Naive thymus-derived CD4-positive, alpha-beta T cell (primary cell): ENCODE measurements around the gene ART3. TPM values are rescaled to one million over a fixed set of nuclear protein-coding genes. Genes with fewer than 3 reads are reported as not detected.

Source experiments
- ATAC-seq: fragments of 150-1000 bp; cut with Tn5 transposase; 2 replicates; pipeline ENCODE4 v1.10.0; 2021; ENCODE audit warnings: mild to moderate bottlenecking, moderate library complexity
- CTCF ChIA-PET: fragments of 350-600 bp; sonication (Branson Sonifier 250); formaldehyde crosslinking; loops from one replicate; lab custom pipeline; 2021; ENCODE audit warnings: antibody characterized with exemption; lab: Charles Lee
- POLR2A ChIA-PET: fragments of 350-600 bp; sonication (Branson Sonifier 250); formaldehyde crosslinking; loops from one replicate; lab custom pipeline; 2021; ENCODE audit warnings: antibody characterized with exemption, inconsistent platforms; lab: Charles Lee
- DNase-seq, 9 donors: peaks; one replicate each; pipeline versions ENCODE4 v3.0.0 to v3.0.0-alpha.2; 2020 to 2022; ENCODE audit warnings: mixed read lengths in 1 of 9
- H3K27ac ChIP-seq: one replicate; pipeline ENCODE4 v1.7.0; 2013; ENCODE audit warnings: mild to moderate bottlenecking, low read depth, low read length, moderate library complexity
- H3K27me3 ChIP-seq, 2 donors: one replicate each; pipeline ENCODE4 v1.7.0; 2013; ENCODE audit warnings: low read length in 2 of 2, mild to moderate bottlenecking in 2 of 2, moderate library complexity in 2 of 2; ENCODE audit not compliant: control insufficient read depth in 2 of 2, insufficient read depth in 2 of 2
- H3K36me3 ChIP-seq, 3 experiments: 1 replicate in 2 of 3; 2 replicates in 1 of 3; pipeline ENCODE4 v1.7.0; 2013; ENCODE audit warnings: low read length in 3 of 3, mild to moderate bottlenecking in 3 of 3, moderate library complexity in 1 of 3; ENCODE audit not compliant: insufficient read depth in 3 of 3, control insufficient read depth in 2 of 3
- H3K4me1 ChIP-seq, 2 donors: one replicate each; pipeline ENCODE4 v1.7.0; 2013; ENCODE audit warnings: low read length in 2 of 2, mild to moderate bottlenecking in 2 of 2, moderate library complexity in 1 of 2; ENCODE audit not compliant: control insufficient read depth in 2 of 2, insufficient read depth in 2 of 2
- H3K4me3 ChIP-seq: 2 replicates; pipeline ENCODE4 v1.7.0; 2013; ENCODE audit warnings: mild to moderate bottlenecking, low read length
- H3K9me3 ChIP-seq, 3 experiments: 1 replicate in 2 of 3; 2 replicates in 1 of 3; pipeline ENCODE4 v1.7.0; 2013; ENCODE audit warnings: low read length in 3 of 3; ENCODE audit not compliant: control insufficient read depth in 2 of 3
- H3K27ac Mint-ChIP-seq, 9 donors: one replicate each; pipeline ENCODE4 v1.8.0; 2020 to 2022; ENCODE audit warnings: mixed read lengths in 9 of 9, mild to moderate bottlenecking in 8 of 9, moderate library complexity in 5 of 9, inconsistent platforms in 2 of 9
- H3K27me3 Mint-ChIP-seq, 5 donors: one replicate each; pipeline ENCODE4 v1.8.0; 2021 to 2022; ENCODE audit warnings: mixed read lengths in 5 of 5, mild to moderate bottlenecking in 1 of 5
- H3K36me3 Mint-ChIP-seq, 5 donors: one replicate each; pipeline ENCODE4 v1.8.0; 2020 to 2022; ENCODE audit warnings: mixed read lengths in 5 of 5, mild to moderate bottlenecking in 3 of 5, inconsistent platforms in 1 of 5
- H3K4me1 Mint-ChIP-seq, 7 donors: one replicate each; pipeline ENCODE4 v1.8.0; 2020 to 2022; ENCODE audit warnings: mixed read lengths in 7 of 7, mild to moderate bottlenecking in 3 of 7, inconsistent platforms in 1 of 7
- H3K4me3 Mint-ChIP-seq, 10 donors: one replicate each; pipeline ENCODE4 v1.8.0; 2020 to 2022; ENCODE audit warnings: mild to moderate bottlenecking in 10 of 10, mixed read lengths in 10 of 10, moderate library complexity in 6 of 10, inconsistent platforms in 2 of 10
- H3K9me3 Mint-ChIP-seq, 11 donors: one replicate each; pipeline ENCODE4 v1.8.0; 2020 to 2022; ENCODE audit warnings: mixed read lengths in 11 of 11, mild to moderate bottlenecking in 4 of 11, inconsistent platforms in 1 of 11, moderate library complexity in 1 of 11
- intact Hi-C, 2 donors: fragments of 100-400 bp; cut with micrococcal nuclease; formaldehyde crosslinking; loops; one replicate each; pipeline ENCODE4 v1.15.1; 2023
- polyA plus RNA-seq, 2 donors: library from polyadenylated mRNA; unstranded; fragments of 300-500 nt; fragmentation: Illumina TruSeq; gene quantifications; one replicate each; pipeline ENCODE4 v1.2.3, GENCODE V29; 2021
- total RNA-seq, 6 experiments: library from RNA in 5 of 6; stranded (reverse) in 5 of 6; gene quantifications; 1 replicate in 5 of 6; 2 replicates in 1 of 6; pipeline ENCODE4 v1.2.3 and lab custom pipeline; 2021 to 2026

ART3 gene
- total and polyA plus RNA-seq, 7 experiments from 2014 or later = not detected

GRCh38 chr4:76120199-76120598, 45.7 kb downstream of the ART3 start:
- Histone ChIP-seq H3K9me3 (no peaks in the 10 kb centered on the region), H3K27ac (no peak overlapping the region), H3K4me1 (no peaks in the 10 kb centered on the region), H3K36me3 (peaks cover 4 to 54% (median 7%) of the 10 kb centered on the region in 3 experiments), H3K27me3 (no peaks in the 10 kb centered on the region), H3K4me3 (no peak overlapping the region)
- Mint-ChIP-seq H3K9me3 (peaks cover 0 to 9% (median 0%) of the 10 kb centered on the region in 11 donors), H3K27me3 (no peaks in the 10 kb centered on the region), H3K27ac (no peak overlapping the region), H3K36me3 (peaks cover 0 to 73% (median 61%) of the 10 kb centered on the region in 5 donors), H3K4me1 (no peaks in the 10 kb centered on the region), H3K4me3 (no peak overlapping the region)
- CTCF ChIA-PET = no interaction called here
- ATAC-seq (no peak), DNase-seq (no peak)
- POLR2A ChIA-PET = no interaction called here
- intact Hi-C loops = no loop called here

GRCh38 chr4:76125816-76126215, 51.3 kb downstream of the ART3 start:
- no peaks in the 10 kb centered on the region for H3K27me3 ChIP-seq
- Mint-ChIP-seq H3K36me3 (peaks cover 14 to 53% (median 44%) of the 10 kb centered on the region in 5 donors), H3K9me3 (peaks cover 0 to 2% (median 0%) of the 10 kb centered on the region in 11 donors), H3K4me1 (peaks cover 0 to 4% (median 0%) of the 10 kb centered on the region in 7 donors), H3K4me3 (no peak overlapping the region), H3K27ac (peak overlapping the region in 1 of 9 donors; percentile 32), H3K27me3 (no peaks in the 10 kb centered on the region)
- intact Hi-C loops = no loop called here
- peaks cover 0 to 19% (median 4%) of the 10 kb centered on the region in 3 experiments for H3K36me3 ChIP-seq
- H3K27ac ChIP-seq = no peak overlapping the region
- H3K4me3 ChIP-seq = no peak overlapping the region
- no peaks in the 10 kb centered on the region for H3K4me1 ChIP-seq
- DNase-seq = no peak
- ChIA-PET POLR2A (no interaction called here), CTCF (no interaction called here)
- ATAC-seq = no peak
- no peaks in the 10 kb centered on the region for H3K9me3 ChIP-seq

- no peak overlapping the region for H3K4me3 ChIP-seq
- H3K9me3 ChIP-seq = no peaks in the 10 kb centered on the region
- no peaks in the 10 kb centered on the region for H3K27me3 Mint-ChIP-seq
- no peaks in the 10 kb centered on the region for H3K27me3 ChIP-seq
- CTCF ChIA-PET = interaction anchor here (0.6 kb wide), 1 partner anchor 1667 kb away, joined by 3 read pairs; no protein-coding TSS in a partner anchor
- H3K36me3 ChIP-seq = peaks cover 0 to 22% (median 3%) of the 10 kb centered on the region in 3 experiments
- H3K36me3 Mint-ChIP-seq = peaks cover 14 to 39% (median 31%) of the 10 kb centered on the region in 5 donors
- peaks cover 0 to 4% (median 0%) of the 10 kb centered on the region in 7 donors for H3K4me1 Mint-ChIP-seq
- POLR2A ChIA-PET = no interaction called here
- H3K4me1 ChIP-seq = no peaks in the 10 kb centered on the region
- DNase-seq (no peak), ATAC-seq (no peak)
- H3K27ac ChIP-seq = no peak overlapping the region
- H3K4me3 Mint-ChIP-seq = no peak overlapping the region
- H3K27ac Mint-ChIP-seq = peak overlapping the region in 1 of 9 donors; percentile 1
- intact Hi-C loops = no loop called here
- H3K9me3 Mint-ChIP-seq = peaks cover 0 to 1% (median 0%) of the 10 kb centered on the region in 11 donors
Observed at GRCh38 chr4:76127754-76128153, 53.2 kb downstream of the ART3 start.

GRCh38 chr4:76141241-76141640, 66.7 kb downstream of the ART3 start:
- H3K4me1 Mint-ChIP-seq = peaks cover 13 to 64% (median 50%) of the 10 kb centered on the region in 7 donors
- H3K4me3 Mint-ChIP-seq = no peak overlapping the region

GRCh38 chr4:76144546-76144945, 70.0 kb downstream of the ART3 start:
- no peak for DNase-seq
- peaks cover 12% of the 10 kb centered on the region in 2 donors for H3K4me1 ChIP-seq
- no peaks in the 10 kb centered on the region for H3K27me3 Mint-ChIP-seq
- peaks cover 13 to 29% (median 24%) of the 10 kb centered on the region in 5 donors for H3K36me3 Mint-ChIP-seq
- no peaks in the 10 kb centered on the region for H3K9me3 Mint-ChIP-seq
- H3K9me3 ChIP-seq = no peaks in the 10 kb centered on the region
- no peaks in the 10 kb centered on the region for H3K27me3 ChIP-seq
- H3K4me1 Mint-ChIP-seq = peaks cover 25 to 72% (median 63%) of the 10 kb centered on the region in 7 donors
- H3K27ac ChIP-seq = no peak overlapping the region
- no peak for ATAC-seq
- CTCF ChIA-PET = no interaction called here
- intact Hi-C loops = no loop called here
- peaks cover 0 to 30% (median 4%) of the 10 kb centered on the region in 3 experiments for H3K36me3 ChIP-seq
- no peak overlapping the region for H3K4me3 ChIP-seq
- peak overlapping the region in 1 of 10 donors; percentile 32 for H3K4me3 Mint-ChIP-seq
- POLR2A ChIA-PET = no interaction called here
- no peak overlapping the region for H3K27ac Mint-ChIP-seq

More at GRCh38 chr4:76141241-76141640, 66.7 kb downstream of the ART3 start:
- DNase-seq (no peak), ATAC-seq (no peak)
- H3K4me1 ChIP-seq = peaks cover 0 to 2% of the 10 kb centered on the region in 2 donors
- intact Hi-C loops = no loop called here
- no peaks in the 10 kb centered on the region for H3K27me3 Mint-ChIP-seq
- ChIA-PET POLR2A (interaction anchor here (0.5 kb wide), 1 partner anchor 1721 kb away, joined by 3 read pairs; no protein-coding TSS in a partner anchor), CTCF (no interaction called here)
- peaks cover 0 to 35% (median 10%) of the 10 kb centered on the region in 3 experiments for H3K36me3 ChIP-seq
- no peak overlapping the region for H3K27ac ChIP-seq
- no peaks in the 10 kb centered on the region for H3K9me3 Mint-ChIP-seq
- H3K27ac Mint-ChIP-seq = peak overlapping the region in 2 of 9 donors; percentile 16 to 52
- H3K27me3 ChIP-seq = no peaks in the 10 kb centered on the region
- no peaks in the 10 kb centered on the region for H3K9me3 ChIP-seq
- H3K4me3 ChIP-seq = no peak overlapping the region
- H3K36me3 Mint-ChIP-seq = peaks cover 13 to 49% (median 33%) of the 10 kb centered on the region in 5 donors

GRCh38 chr4:76147454-76148141, 73.1 kb downstream of the ART3 start:
- Mint-ChIP-seq H3K9me3 (no peaks in the 10 kb centered on the region), H3K4me1 (peaks cover 21 to 56% (median 50%) of the 10 kb centered on the region in 7 donors), H3K36me3 (peaks cover 5 to 18% (median 10%) of the 10 kb centered on the region in 5 donors), H3K27ac (peak overlapping the region; percentile 91 to 99 (median 94)), H3K27me3 (no peaks in the 10 kb centered on the region), H3K4me3 (peak overlapping the region; percentile 90 to 100 (median 96))
- Histone ChIP-seq H3K27me3 (no peaks in the 10 kb centered on the region), H3K36me3 (peaks cover 0 to 6% (median under 1%) of the 10 kb centered on the region in 3 experiments), H3K27ac (peak overlapping the region; percentile 93), H3K4me3 (peak overlapping the region; percentile 85), H3K4me1 (peaks cover 12% of the 10 kb centered on the region in 2 donors), H3K9me3 (no peaks in the 10 kb centered on the region)
- ChIA-PET CTCF (interaction anchor here (0.7 to 1.9 kb wide), 2 partner anchors 33 to 66 kb away, joined by 3 read pairs; no protein-coding TSS in a partner anchor), POLR2A (interaction anchor here (1.4 to 2.4 kb wide), 5 partner anchors 66 to 927 kb away, joined by 3 to 14 read pairs (median 8); partner anchors contain the start of genes NAAA, SCARB2 and SDAD1)
- intact Hi-C loops = loop anchor here (1.0 to 5.0 kb wide), 14 partner anchors 66 to 1990 kb away; partner anchors contain the start of genes CCNG2 (in 2 of the 2), G3BP2 (in 2 of the 2), MRPL1 (in 2 of the 2) and RCHY1 (in 2 of the 2)
- ATAC-seq (peak; percentile 28), DNase-seq (peak in 4 of 9 donors; percentile 1 to 63 (median 24))
